ENCODE measurements around the gene NETO1. TPM values are rescaled to one million over a fixed set of nuclear protein-coding genes. Genes with fewer than 3 reads are reported as not detected.

NETO1 gene
- total RNA-seq, 3 donors from 2014 or later (not counting 1 experiment from before 2014, with no cell fraction given): not detected

DNA sequence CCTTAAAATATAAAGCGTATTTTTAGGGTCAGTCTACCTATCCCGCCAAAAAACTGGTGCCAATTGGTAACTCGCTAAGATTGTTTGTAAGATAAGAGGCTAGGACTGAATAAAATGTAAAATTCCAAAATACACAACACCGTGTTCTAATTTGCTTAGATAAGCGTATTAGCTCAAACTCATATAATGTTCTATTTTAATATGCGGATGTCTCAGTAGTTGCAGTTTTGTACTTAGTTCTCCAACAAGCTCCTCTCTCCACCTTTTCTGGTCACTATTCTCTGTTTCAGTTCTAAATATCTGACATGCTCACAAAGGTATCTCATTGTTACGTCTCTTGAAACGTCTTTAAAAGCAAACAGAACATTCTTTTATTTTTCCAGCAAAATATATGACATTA, 24.0 kb downstream of the NETO1 start:
- peaks cover 2% of the 10 kb centered on the region for H3K9me3 ChIP-seq (ENCODE audit: control insufficient read depth, insufficient read depth, low read length)
- no peaks in the 10 kb centered on the region for H3K4me1 ChIP-seq (ENCODE audit: control insufficient read depth, insufficient read depth, low read length)
- ATAC-seq (no peak), DNase-seq (no peak)
- no peaks in the 10 kb centered on the region for H3K27me3 ChIP-seq (ENCODE audit: control insufficient read depth, insufficient read depth, low read length)
- H3K9me3 Mint-ChIP-seq: peaks cover 11 to 15% of the 10 kb centered on the region in 2 donors
- no peak overlapping the region for H3K4me3 Mint-ChIP-seq
- intact Hi-C loops (cut with micrococcal nuclease): no loop called here
- no peaks in the 10 kb centered on the region for H3K27me3 Mint-ChIP-seq (ENCODE audit: low read depth in 2 of 2)
- H3K36me3 ChIP-seq (ENCODE audit: control insufficient read depth, insufficient read depth, low read length): no peaks in the 10 kb centered on the region
- WGBS (ENCODE audit: insufficient coverage): 82% methylated on average over 5 of the region's 8 CpGs
- no peak overlapping the region for H3K4me3 ChIP-seq (ENCODE audit: low read length)
- no peaks in the 10 kb centered on the region for H3K4me1 Mint-ChIP-seq
- H3K36me3 Mint-ChIP-seq: peaks cover 2% of the 10 kb centered on the region
- TF ChIP-seq, protein P1, sequence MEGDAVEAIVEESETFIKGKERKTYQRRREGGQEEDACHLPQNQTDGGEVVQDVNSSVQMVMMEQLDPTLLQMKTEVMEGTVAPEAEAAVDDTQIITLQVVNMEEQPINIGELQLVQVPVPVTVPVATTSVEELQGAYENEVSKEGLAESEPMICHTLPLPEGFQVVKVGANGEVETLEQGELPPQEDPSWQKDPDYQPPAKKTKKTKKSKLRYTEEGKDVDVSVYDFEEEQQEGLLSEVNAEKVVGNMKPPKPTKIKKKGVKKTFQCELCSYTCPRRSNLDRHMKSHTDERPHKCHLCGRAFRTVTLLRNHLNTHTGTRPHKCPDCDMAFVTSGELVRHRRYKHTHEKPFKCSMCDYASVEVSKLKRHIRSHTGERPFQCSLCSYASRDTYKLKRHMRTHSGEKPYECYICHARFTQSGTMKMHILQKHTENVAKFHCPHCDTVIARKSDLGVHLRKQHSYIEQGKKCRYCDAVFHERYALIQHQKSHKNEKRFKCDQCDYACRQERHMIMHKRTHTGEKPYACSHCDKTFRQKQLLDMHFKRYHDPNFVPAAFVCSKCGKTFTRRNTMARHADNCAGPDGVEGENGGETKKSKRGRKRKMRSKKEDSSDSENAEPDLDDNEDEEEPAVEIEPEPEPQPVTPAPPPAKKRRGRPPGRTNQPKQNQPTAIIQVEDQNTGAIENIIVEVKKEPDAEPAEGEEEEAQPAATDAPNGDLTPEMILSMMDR (IDR thresholded peaks at IDR 0.05): no peak
- H3K27ac Mint-ChIP-seq: no peak overlapping the region
- no peak overlapping the region for H3K27ac ChIP-seq (ENCODE audit: low read length)

DNA sequence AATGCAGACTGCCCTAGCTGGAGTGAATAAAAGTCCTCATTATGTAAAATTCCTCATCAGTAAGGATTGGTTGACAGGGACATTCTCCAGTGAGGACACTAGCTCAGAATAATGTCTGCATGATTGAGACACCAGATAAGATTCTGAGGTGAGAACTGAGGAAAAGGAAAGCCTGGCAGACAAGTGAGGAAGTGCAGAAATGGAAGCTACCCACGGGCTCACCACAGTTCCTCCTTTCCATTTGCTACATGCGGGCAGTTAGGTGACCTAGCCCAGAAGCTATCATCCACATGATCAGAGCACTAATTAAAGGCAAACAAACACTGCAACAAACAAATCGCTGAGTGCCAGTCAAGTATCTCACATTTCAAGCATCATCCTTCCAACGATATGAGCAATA, 27.7 kb downstream of the NETO1 start:
- Mint-ChIP-seq H3K4me1 (no peaks in the 10 kb centered on the region), H3K27ac (no peak overlapping the region), H3K4me3 (no peak overlapping the region), H3K36me3 (no peaks in the 10 kb centered on the region), H3K27me3 (ENCODE audit: low read depth in 2 of 2) (no peaks in the 10 kb centered on the region), H3K9me3 (peaks cover 8 to 9% of the 10 kb centered on the region in 2 donors)
- H3K9me3 ChIP-seq (ENCODE audit: control insufficient read depth, insufficient read depth, low read length): peaks cover 6% of the 10 kb centered on the region
- 3% methylated on average over 2 of the region's 4 CpGs for WGBS (ENCODE audit: insufficient coverage)
- H3K27ac ChIP-seq (ENCODE audit: low read length): no peak overlapping the region
- H3K4me1 ChIP-seq (ENCODE audit: control insufficient read depth, insufficient read depth, low read length): no peaks in the 10 kb centered on the region
- intact Hi-C loops (cut with micrococcal nuclease): no loop called here
- no peak overlapping the region for H3K4me3 ChIP-seq (ENCODE audit: low read length)
- ATAC-seq (no peak), DNase-seq (no peak)
- no peaks in the 10 kb centered on the region for H3K27me3 ChIP-seq (ENCODE audit: control insufficient read depth, insufficient read depth, low read length)
- H3K36me3 ChIP-seq (ENCODE audit: control insufficient read depth, insufficient read depth, low read length): no peaks in the 10 kb centered on the region
- TF ChIP-seq, protein P1 (IDR thresholded peaks at IDR 0.05): no peak

DNA sequence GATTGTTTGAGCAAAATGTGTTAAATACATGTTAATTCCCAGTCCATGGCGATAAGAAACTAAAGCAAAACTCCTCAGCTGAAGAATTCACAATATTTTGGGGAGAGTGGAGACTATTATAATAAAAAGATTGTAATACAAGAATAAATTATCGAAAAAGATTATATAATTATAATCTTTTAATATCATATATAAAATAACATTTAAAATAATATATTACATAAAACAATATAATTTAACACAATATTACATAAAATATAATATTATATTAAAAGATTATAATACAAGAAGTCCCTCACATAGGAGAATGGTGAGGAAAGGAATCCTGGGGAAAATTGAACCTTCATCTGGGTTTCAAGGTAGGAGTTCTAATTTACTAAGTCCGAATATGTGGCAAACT, 33.1 kb downstream of the NETO1 start:
- Mint-ChIP-seq H3K27me3 (ENCODE audit: low read depth in 2 of 2) (no peaks in the 10 kb centered on the region), H3K27ac (no peak overlapping the region), H3K4me3 (no peak overlapping the region), H3K4me1 (no peaks in the 10 kb centered on the region), H3K9me3 (peaks cover 8 to 10% of the 10 kb centered on the region in 2 donors), H3K36me3 (no peaks in the 10 kb centered on the region)
- WGBS (ENCODE audit: insufficient coverage): 79% methylated on average over 1 of the region's 3 CpGs
- no peak for DNase-seq
- Histone ChIP-seq H3K36me3 (ENCODE audit: control insufficient read depth, insufficient read depth, low read length) (no peaks in the 10 kb centered on the region), H3K4me1 (ENCODE audit: control insufficient read depth, insufficient read depth, low read length) (no peaks in the 10 kb centered on the region), H3K4me3 (ENCODE audit: low read length) (no peak overlapping the region), H3K27ac (ENCODE audit: low read length) (no peak overlapping the region), H3K27me3 (ENCODE audit: control insufficient read depth, insufficient read depth, low read length) (no peaks in the 10 kb centered on the region), H3K9me3 (ENCODE audit: control insufficient read depth, insufficient read depth, low read length) (peaks cover 4% of the 10 kb centered on the region)
- intact Hi-C loops (cut with micrococcal nuclease): no loop called here
- no peak for ATAC-seq
- TF ChIP-seq, protein P1 (IDR thresholded peaks at IDR 0.05): no peak

DNA sequence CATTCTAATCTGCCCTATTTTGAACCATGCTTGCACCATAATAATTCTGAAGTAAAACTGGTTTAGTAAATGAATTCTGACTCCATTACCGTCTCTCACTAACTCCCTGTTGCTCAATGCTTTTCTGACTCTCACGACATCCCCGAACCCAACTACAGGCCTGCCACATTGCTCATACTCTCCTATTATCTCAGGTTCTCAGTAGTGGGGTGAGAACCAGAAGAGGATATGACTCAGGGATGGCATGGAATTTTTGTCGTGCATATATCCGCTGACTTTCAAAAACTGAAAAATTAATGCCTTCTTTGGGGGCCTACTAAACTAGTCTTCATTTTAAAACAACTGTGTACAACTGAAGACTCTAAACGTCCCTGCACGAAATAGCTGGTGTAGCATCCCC, 34.3 kb downstream of the NETO1 start:
- H3K4me1 Mint-ChIP-seq: no peaks in the 10 kb centered on the region
- no peaks in the 10 kb centered on the region for H3K36me3 Mint-ChIP-seq
- intact Hi-C loops (cut with micrococcal nuclease): no loop called here
- DNase-seq (no peak), ATAC-seq (no peak)
- Histone ChIP-seq H3K9me3 (ENCODE audit: control insufficient read depth, insufficient read depth, low read length) (peaks cover 2% of the 10 kb centered on the region), H3K27me3 (ENCODE audit: control insufficient read depth, insufficient read depth, low read length) (no peaks in the 10 kb centered on the region), H3K4me3 (ENCODE audit: low read length) (no peak overlapping the region), H3K27ac (ENCODE audit: low read length) (no peak overlapping the region), H3K36me3 (ENCODE audit: control insufficient read depth, insufficient read depth, low read length) (no peaks in the 10 kb centered on the region), H3K4me1 (ENCODE audit: control insufficient read depth, insufficient read depth, low read length) (no peaks in the 10 kb centered on the region)
- WGBS (ENCODE audit: insufficient coverage): 85% methylated on average over 5 of the region's 7 CpGs
- TF ChIP-seq, protein P1 (IDR thresholded peaks at IDR 0.05): no peak
- H3K27ac Mint-ChIP-seq: no peak overlapping the region
- H3K27me3 Mint-ChIP-seq (ENCODE audit: low read depth in 2 of 2): no peaks in the 10 kb centered on the region
- H3K4me3 Mint-ChIP-seq: no peak overlapping the region
- peaks cover 8 to 10% of the 10 kb centered on the region in 2 donors for H3K9me3 Mint-ChIP-seq
